Activated CD4-positive, alpha-beta T cell treated with anti-CD3 and anti-CD28 coated beads, Interleukin-2, Interleukin-6, amounts not matched to agents 100 ng/mL and 50 ng/mL, durations not matched to agents 16 hours and 8 hours (primary cell): ENCODE measurements around the gene FLRT2.
A peak's percentile ranks its signal among the peaks of the same experiment; 100 is the strongest.

Experiments used
- DNase-seq: peaks from one replicate; pipeline ENCODE4 v3.0.0-alpha.2; 2020

Gene FLRT2

GRCh38 chr14:85565862-85566296, 35.9 kb downstream of the FLRT2 start:
- DNase-seq, result no peak

- no peak for DNase-seq
Measured at GRCh38 chr14:85566603-85567002, 36.7 kb downstream of the FLRT2 start.

GRCh38 chr14:85572011-85572410, 42.1 kb downstream of the FLRT2 start:
- no peak for DNase-seq

- DNase-seq, result peak; percentile 13
Measured at GRCh38 chr14:85572845-85573244, 42.9 kb downstream of the FLRT2 start.

- no peak for DNase-seq
Measured at GRCh38 chr14:85573406-85573805, 43.5 kb downstream of the FLRT2 start.

GRCh38 chr14:85574853-85575616, 45.1 kb downstream of the FLRT2 start:
- DNase-seq, result no peak

- no peak for DNase-seq
Measured at GRCh38 chr14:85575617-85575898, 45.6 kb downstream of the FLRT2 start.

GRCh38 chr14:85576218-85576617, 46.3 kb downstream of the FLRT2 start:
- DNase-seq, result no peak

GRCh38 chr14:85576848-85577542, 47.1 kb downstream of the FLRT2 start:
- DNase-seq, result no peak

- DNase-seq, result no peak
Measured at GRCh38 chr14:85577543-85578114, 47.7 kb downstream of the FLRT2 start.

GRCh38 chr14:85578357-85578756, 48.4 kb downstream of the FLRT2 start:
- no peak for DNase-seq

- DNase-seq, result no peak
Measured at GRCh38 chr14:85578930-85579329, 49.0 kb downstream of the FLRT2 start.

- no peak for DNase-seq
Measured at GRCh38 chr14:85579942-85580341, 50.0 kb downstream of the FLRT2 start.

GRCh38 chr14:85580536-85581140, 50.7 kb downstream of the FLRT2 start:
- no peak for DNase-seq

GRCh38 chr14:85581691-85582090, 51.7 kb downstream of the FLRT2 start:
- no peak for DNase-seq

GRCh38 chr14:85583380-85583779, 53.4 kb downstream of the FLRT2 start:
- DNase-seq, result no peak

GRCh38 chr14:85584481-85584880, 54.5 kb downstream of the FLRT2 start:
- no peak for DNase-seq

GRCh38 chr14:85587151-85587711, 57.3 kb downstream of the FLRT2 start:
- no peak for DNase-seq

- DNase-seq, result no peak
Measured at GRCh38 chr14:85590784-85591183, 60.8 kb downstream of the FLRT2 start.

- DNase-seq, result no peak
Measured at GRCh38 chr14:85594217-85594616, 64.3 kb downstream of the FLRT2 start.

- no peak for DNase-seq
Measured at GRCh38 chr14:85595981-85596380, 66.0 kb downstream of the FLRT2 start.

- no peak for DNase-seq
Measured at GRCh38 chr14:85596562-85596961, 66.6 kb downstream of the FLRT2 start.

GRCh38 chr14:85597701-85598100, 67.8 kb downstream of the FLRT2 start:
- DNase-seq, result no peak

- no peak for DNase-seq
Measured at GRCh38 chr14:85599939-85600338, 70.0 kb downstream of the FLRT2 start.
